GM21423 (cell line): ENCODE results near the gene ICAM4.

Experiments
- ATAC-seq: cut with Tn5 transposase; IDR thresholded peaks from one replicate; pipeline ENCODE4 v1.9.1; 2021; ENCODE audit warnings: mild to moderate bottlenecking, moderate library complexity; ENCODE audit not compliant: unreplicated experiment

Gene ICAM4

GRCh38 chr19:10290357-10290875, 3.7 kb downstream of the ICAM4 start:
- ATAC-seq, result no peak

- ATAC-seq, result no peak
These were observed 4.3 kb downstream of the ICAM4 start for GRCh38 chr19:10290876-10291553.

GRCh38 chr19:10291554-10292205, 4.9 kb downstream of the ICAM4 start:
- ATAC-seq, result no peak

- no peak for ATAC-seq
These were observed 5.5 kb downstream of the ICAM4 start for GRCh38 chr19:10292206-10292788.

- no peak for ATAC-seq
These were observed 6.3 kb downstream of the ICAM4 start for GRCh38 chr19:10292789-10293636.

- ATAC-seq, result no peak
These were observed 7.0 kb downstream of the ICAM4 start for GRCh38 chr19:10293637-10294367.

- no peak for ATAC-seq
These were observed 7.6 kb downstream of the ICAM4 start for GRCh38 chr19:10294368-10294697.

GRCh38 chr19:10295305-10295846, 8.6 kb downstream of the ICAM4 start:
- ATAC-seq, result peak; percentile 50

- ATAC-seq, result no peak
These were observed 9.3 kb downstream of the ICAM4 start for GRCh38 chr19:10295847-10296591.

GRCh38 chr19:10299545-10300458, 13.0 kb downstream of the ICAM4 start:
- no peak for ATAC-seq

GRCh38 chr19:10305139-10305806, 18.5 kb downstream of the ICAM4 start:
- ATAC-seq, result no peak

- ATAC-seq, result no peak
These were observed 19.6 kb downstream of the ICAM4 start for GRCh38 chr19:10306327-10306726.

- no peak for ATAC-seq
These were observed 22.7 kb downstream of the ICAM4 start, which contains the start of gene ZGLP1 for GRCh38 chr19:10309423-10309822. Gene ZGLP1 (minus strand): TSS chr19:10309815.

- peak; percentile 49 for ATAC-seq
These were observed 28.8 kb downstream of the ICAM4 start, which contains the start of gene FDX2 for GRCh38 chr19:10315335-10316214. Gene FDX2 (minus strand): TSS chr19:10316015. CDS start chr19:10315996, 19 bp downstream.

- ATAC-seq, result no peak
These were observed 29.7 kb downstream of the ICAM4 start for GRCh38 chr19:10316229-10317044.
